Calu3 (cell line): ENCODE data around the gene PLEKHH3. TPM values are rescaled to one million over a fixed set of nuclear protein-coding genes. Genes with fewer than 3 reads are reported as not detected.

ENCODE experiments used
- BruUV-seq: library from RNA; stranded (reverse); fragments of 400-500 nt; replicated peaks from 2 replicates; lab custom pipeline; 2021; lab: Mats Ljungman, UMichigan
- CTCF ChIA-PET: fragments of 300-600 bp; sonication (Branson Sonifier 250); formaldehyde crosslinking; loops from one replicate; lab custom pipeline; 2022; ENCODE audit warnings: antibody characterized with exemption; lab: Charles Lee
- DNase-seq: peaks from one replicate; pipeline ENCODE4 v3.0.0; 2022
- H3K27ac Mint-ChIP-seq: one replicate; pipeline ENCODE4 v1.8.0; 2022; ENCODE audit warnings: mixed read lengths; ENCODE audit not compliant: unreplicated experiment
- H3K27me3 Mint-ChIP-seq: one replicate; pipeline ENCODE4 v1.8.0; 2022; ENCODE audit warnings: mixed read lengths; ENCODE audit not compliant: unreplicated experiment
- H3K36me3 Mint-ChIP-seq: one replicate; pipeline ENCODE4 v1.8.0; 2022; ENCODE audit warnings: mild to moderate bottlenecking, moderate library complexity, mixed read lengths; ENCODE audit not compliant: insufficient read depth, unreplicated experiment
- H3K4me1 Mint-ChIP-seq: one replicate; pipeline ENCODE4 v1.8.0; 2022; ENCODE audit warnings: mild to moderate bottlenecking, low read depth, mixed read lengths; ENCODE audit not compliant: unreplicated experiment
- H3K4me3 Mint-ChIP-seq: one replicate; pipeline ENCODE4 v1.8.0; 2022; ENCODE audit warnings: mild to moderate bottlenecking, low read depth, moderate library complexity, mixed read lengths; ENCODE audit not compliant: unreplicated experiment
- H3K9me3 Mint-ChIP-seq: one replicate; pipeline ENCODE4 v1.8.0; 2022; ENCODE audit warnings: low read depth, mixed read lengths; ENCODE audit not compliant: unreplicated experiment
- intact Hi-C: fragments of 100-400 bp; cut with micrococcal nuclease; formaldehyde crosslinking; loops from one replicate; pipeline ENCODE4 v1.10.0; 2022; ENCODE audit not compliant: unreplicated experiment
- total RNA-seq: library from RNA; stranded (reverse); gene quantifications from 2 replicates; pipeline ENCODE4 v1.2.3, GENCODE V29; 2022
- TF ChIP-seq, protein P1 (sequence below): fragments of 200-600 bp; IDR thresholded peaks from one replicate; pipeline ENCODE4 v1.8.0; 2022; ENCODE audit warnings: antibody characterized with exemption; ENCODE audit not compliant: unreplicated experiment

The PLEKHH3 gene
- total RNA-seq, 1 experiment from 2014 or later, result 35.2 TPM

DNA sequence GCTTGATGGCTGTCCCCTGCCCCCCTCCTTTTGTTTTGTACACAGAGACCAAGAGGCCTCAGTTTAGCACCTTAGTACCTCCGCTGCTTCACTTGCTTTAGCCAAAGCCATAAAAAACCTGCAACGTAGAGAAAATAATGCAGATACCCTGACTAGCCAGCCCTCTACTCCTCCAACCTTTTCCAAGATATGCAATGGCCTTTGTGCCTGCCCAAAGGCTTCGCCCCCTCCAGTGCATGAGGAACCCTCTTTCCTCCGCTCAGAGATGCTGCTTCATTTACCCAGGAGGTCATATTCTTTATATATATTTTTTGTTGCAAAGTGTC is 22.6 kb upstream of the PLEKHH3 start:
- Mint-ChIP-seq H3K27ac (no peak overlapping the region), H3K4me3 (no peak overlapping the region), H3K4me1 (no peaks in the 10 kb centered on the region), H3K27me3 (no peaks in the 10 kb centered on the region), H3K36me3 (peaks cover 7% of the 10 kb centered on the region), H3K9me3 (no peaks in the 10 kb centered on the region)
- CTCF ChIA-PET, result no interaction called here
- no peak for DNase-seq
- intact Hi-C loops, result no loop called here
- TF ChIP-seq, protein P1, sequence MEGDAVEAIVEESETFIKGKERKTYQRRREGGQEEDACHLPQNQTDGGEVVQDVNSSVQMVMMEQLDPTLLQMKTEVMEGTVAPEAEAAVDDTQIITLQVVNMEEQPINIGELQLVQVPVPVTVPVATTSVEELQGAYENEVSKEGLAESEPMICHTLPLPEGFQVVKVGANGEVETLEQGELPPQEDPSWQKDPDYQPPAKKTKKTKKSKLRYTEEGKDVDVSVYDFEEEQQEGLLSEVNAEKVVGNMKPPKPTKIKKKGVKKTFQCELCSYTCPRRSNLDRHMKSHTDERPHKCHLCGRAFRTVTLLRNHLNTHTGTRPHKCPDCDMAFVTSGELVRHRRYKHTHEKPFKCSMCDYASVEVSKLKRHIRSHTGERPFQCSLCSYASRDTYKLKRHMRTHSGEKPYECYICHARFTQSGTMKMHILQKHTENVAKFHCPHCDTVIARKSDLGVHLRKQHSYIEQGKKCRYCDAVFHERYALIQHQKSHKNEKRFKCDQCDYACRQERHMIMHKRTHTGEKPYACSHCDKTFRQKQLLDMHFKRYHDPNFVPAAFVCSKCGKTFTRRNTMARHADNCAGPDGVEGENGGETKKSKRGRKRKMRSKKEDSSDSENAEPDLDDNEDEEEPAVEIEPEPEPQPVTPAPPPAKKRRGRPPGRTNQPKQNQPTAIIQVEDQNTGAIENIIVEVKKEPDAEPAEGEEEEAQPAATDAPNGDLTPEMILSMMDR, result no peak
- BruUV-seq, result no TSS peak

DNA sequence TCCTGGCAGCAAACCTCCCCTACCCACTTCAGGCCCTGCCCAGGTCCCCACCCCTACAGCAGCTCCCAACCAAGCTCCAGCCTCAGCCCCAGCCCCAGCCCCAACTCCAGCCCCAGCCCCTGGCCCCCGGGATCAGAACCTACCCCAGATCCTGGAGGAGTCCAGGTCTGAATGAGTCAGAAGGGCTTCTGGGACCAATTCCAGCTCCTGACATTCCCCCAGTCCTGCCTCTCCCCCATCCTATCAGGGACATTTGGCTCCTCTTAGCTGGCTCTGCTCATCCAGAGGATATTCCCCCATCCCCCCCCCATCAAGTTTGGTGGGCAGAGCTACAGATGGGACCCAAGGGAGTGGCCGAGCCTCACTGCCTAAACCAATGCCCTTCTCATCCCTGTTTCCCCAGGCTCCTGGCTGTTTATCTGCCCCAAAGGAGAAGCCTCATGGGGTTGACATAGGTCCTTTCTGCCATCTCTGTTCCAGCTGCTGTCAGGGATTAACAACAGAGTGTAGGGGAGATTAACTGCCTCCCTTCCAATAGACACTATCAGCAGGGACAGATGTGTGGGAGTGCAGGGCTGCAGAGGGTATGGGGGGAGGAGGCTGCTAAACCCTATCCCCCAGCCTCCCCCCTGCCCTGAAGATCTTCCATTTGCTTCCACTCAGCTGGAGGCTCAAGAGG is 22.1 kb upstream of the PLEKHH3 start:
- CTCF ChIA-PET, result interaction anchor here (0.5 to 1.2 kb wide), 3 partner anchors 16 to 144 kb away, joined by 3 to 5 read pairs (median 4); no protein-coding TSS in a partner anchor
- BruUV-seq, result no TSS peak
- Mint-ChIP-seq H3K27me3 (no peaks in the 10 kb centered on the region), H3K36me3 (peaks cover 7% of the 10 kb centered on the region), H3K9me3 (no peaks in the 10 kb centered on the region), H3K27ac (no peak overlapping the region), H3K4me3 (no peak overlapping the region), H3K4me1 (no peaks in the 10 kb centered on the region)
- TF ChIP-seq, protein P1, result no peak
- DNase-seq, result no peak
- intact Hi-C loops, result no loop called here

DNA sequence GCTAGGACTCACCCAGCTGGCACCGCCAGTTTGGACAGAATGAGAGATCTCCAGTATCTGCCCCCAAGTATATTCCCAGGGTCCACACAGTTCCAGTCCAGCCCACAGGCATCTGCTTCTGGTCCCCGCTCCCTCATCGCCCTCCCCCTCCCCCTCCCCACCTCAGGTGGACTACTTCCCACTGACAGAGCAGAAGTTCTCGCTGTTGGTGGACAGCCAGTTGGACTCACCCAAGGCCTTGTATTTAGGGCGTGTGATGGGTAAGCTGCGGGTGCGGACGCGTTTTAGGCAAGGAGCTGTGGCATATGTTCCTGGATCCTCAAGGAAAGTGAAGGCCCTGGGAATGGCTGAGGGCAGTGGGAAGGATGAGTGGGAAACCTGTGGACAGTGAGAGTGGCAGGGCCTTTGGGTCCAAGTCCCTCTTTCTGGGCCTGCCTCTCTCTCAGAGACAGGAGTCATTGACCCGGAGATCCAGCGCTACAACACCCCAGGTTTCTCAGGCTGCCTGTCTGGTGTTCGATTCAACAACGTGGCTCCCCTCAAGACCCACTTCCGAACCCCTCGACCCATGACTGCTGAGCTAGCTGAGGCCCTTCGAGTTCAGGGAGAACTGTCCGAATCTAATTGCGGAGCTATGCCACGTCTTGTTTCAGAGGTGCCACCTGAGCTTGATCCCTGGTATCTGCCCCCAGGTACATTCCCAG is 20.5 kb upstream of the PLEKHH3 start:
- H3K27me3 Mint-ChIP-seq, result no peaks in the 10 kb centered on the region
- CTCF ChIA-PET, result interaction anchor here (0.6 to 1.6 kb wide), 5 partner anchors 12 to 168 kb away, joined by 3 to 5 read pairs (median 4); no protein-coding TSS in a partner anchor

DNA sequence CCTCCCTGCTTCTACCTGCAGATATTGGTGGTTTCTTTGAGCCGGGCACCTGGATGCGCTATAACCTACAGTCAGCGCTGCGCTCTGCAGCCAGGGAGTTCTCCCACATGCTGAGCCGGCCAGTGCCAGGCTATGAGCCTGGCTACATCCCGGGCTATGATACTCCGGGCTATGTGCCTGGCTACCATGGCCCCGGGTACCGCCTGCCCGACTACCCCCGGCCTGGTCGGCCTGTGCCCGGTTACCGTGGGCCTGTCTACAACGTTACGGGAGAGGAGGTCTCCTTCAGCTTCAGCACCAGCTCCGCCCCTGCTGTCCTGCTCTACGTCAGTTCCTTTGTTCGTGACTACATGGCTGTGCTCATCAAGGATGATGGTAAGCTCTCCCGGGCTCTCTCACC is 18.7 kb upstream of the PLEKHH3 start:
- Mint-ChIP-seq H3K4me1 (no peaks in the 10 kb centered on the region), H3K36me3 (peaks cover 7% of the 10 kb centered on the region), H3K27me3 (no peaks in the 10 kb centered on the region), H3K9me3 (no peaks in the 10 kb centered on the region), H3K4me3 (no peak overlapping the region), H3K27ac (no peak overlapping the region)
- no peak for DNase-seq
- TF ChIP-seq, protein P1, result no peak
- CTCF ChIA-PET, result no interaction called here
- no TSS peak for BruUV-seq
- intact Hi-C loops, result no loop called here

More for the DNA sequence above, 20.5 kb upstream of the PLEKHH3 start:
- Mint-ChIP-seq H3K4me3 (no peak overlapping the region), H3K9me3 (no peaks in the 10 kb centered on the region), H3K4me1 (no peaks in the 10 kb centered on the region), H3K36me3 (peaks cover 7% of the 10 kb centered on the region), H3K27ac (no peak overlapping the region)
- no peak for DNase-seq
- TF ChIP-seq, protein P1, result no peak
- intact Hi-C loops, result no loop called here
- BruUV-seq, result no TSS peak
